ENCODE results near the gene PTPRA. TPM values are rescaled to one million over a fixed set of nuclear protein-coding genes. Genes with fewer than 3 reads are reported as not detected.

Gene PTPRA, protein sequence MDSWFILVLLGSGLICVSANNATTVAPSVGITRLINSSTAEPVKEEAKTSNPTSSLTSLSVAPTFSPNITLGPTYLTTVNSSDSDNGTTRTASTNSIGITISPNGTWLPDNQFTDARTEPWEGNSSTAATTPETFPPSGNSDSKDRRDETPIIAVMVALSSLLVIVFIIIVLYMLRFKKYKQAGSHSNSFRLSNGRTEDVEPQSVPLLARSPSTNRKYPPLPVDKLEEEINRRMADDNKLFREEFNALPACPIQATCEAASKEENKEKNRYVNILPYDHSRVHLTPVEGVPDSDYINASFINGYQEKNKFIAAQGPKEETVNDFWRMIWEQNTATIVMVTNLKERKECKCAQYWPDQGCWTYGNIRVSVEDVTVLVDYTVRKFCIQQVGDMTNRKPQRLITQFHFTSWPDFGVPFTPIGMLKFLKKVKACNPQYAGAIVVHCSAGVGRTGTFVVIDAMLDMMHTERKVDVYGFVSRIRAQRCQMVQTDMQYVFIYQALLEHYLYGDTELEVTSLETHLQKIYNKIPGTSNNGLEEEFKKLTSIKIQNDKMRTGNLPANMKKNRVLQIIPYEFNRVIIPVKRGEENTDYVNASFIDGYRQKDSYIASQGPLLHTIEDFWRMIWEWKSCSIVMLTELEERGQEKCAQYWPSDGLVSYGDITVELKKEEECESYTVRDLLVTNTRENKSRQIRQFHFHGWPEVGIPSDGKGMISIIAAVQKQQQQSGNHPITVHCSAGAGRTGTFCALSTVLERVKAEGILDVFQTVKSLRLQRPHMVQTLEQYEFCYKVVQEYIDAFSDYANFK
- total RNA-seq, result 48.3 and 61.7 TPM in 2 replicates

DNA sequence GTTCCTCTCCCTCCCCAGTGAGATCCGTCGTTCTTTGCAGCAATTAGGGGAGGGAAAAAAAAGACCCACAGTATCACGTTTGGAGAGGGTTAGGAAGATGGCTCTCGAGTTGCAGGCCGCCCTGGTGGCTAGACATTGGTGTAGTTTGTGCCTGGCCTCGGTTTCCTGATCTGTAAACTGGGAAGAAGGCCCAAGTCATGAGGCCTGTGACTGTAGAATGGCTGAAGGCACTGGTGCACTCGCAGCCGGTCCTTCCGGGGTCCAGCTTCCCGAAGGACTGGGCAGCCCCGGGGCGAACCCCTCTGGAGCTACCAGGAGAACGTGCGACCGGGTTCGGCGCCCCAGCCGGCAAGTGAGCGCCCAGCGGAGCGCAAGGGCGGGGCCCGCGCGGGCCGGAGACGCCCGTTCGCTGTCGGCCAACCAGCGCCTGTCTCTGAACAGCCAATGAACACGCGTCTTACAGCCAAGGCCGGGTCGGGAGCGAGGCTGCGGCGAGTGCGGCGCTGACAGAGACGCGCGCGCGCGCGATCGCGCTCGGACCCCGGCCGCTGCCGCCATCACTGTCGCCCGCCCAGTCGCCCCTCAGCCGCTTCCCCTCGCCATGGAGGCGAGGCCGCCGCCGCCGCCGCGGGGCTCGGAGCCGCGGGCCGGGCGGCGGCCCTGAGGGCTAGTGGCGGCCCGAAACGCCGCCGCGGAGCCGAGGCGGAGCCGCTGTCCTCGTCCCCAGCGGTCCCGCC, at the start of gene PTPRA:
TSS of gene PTPRA (plus strand) at position 472 of the 737 bp plus-strand sequence. CDS start 90,797 bp downstream, outside the sequence.

DNA sequence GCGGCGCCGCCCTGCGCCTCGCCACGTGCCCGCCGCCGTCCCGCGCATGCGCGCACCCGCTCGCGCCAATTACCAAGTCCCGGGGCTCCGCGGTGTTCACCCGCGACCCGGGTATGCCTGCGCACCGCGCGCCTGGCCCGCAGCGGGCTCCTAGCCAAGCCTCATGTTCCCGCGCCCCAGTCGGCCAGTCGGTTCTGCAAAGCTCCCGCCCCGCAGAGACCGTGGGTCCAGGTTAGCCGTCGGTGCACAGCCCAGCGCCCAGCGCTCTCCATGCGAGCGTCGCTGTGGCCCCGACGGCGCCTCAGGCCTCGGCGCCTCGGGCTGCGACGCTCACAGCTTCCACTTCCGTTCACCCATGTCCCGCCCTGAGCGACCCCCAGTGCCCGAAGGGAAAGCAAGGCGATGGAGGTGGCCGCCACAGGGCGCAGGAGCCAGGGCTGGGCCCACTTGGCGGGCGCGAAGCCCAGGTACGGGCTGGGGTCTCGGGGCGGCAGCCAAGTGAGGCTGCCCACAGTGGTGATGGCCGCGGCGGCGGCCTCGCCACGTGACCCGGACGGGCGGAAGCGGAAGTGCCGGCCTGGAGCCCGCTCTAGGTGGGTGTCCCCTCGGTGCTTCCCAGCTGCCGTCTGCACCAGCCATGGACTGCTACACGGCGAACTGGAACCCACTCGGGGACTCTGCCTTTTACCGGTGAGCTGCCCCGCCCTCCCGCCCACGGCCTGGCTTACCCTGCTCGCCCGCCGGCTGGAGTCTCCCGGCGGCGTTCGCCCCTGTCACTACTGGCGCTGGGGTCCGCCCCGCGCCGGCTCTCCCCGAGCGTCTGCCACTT, 32.9 kb upstream of the PTPRA start, which contains the start of the genes PCED1A and VPS16:
TSS of gene PCED1A (minus strand) at position 518 of the 829 bp plus-strand sequence. CDS start 743 bp downstream, outside the sequence.
TSS of gene VPS16 (plus strand) at position 608 of the 829 bp plus-strand sequence. CDS start at position 638, 30 bp downstream.

DNA sequence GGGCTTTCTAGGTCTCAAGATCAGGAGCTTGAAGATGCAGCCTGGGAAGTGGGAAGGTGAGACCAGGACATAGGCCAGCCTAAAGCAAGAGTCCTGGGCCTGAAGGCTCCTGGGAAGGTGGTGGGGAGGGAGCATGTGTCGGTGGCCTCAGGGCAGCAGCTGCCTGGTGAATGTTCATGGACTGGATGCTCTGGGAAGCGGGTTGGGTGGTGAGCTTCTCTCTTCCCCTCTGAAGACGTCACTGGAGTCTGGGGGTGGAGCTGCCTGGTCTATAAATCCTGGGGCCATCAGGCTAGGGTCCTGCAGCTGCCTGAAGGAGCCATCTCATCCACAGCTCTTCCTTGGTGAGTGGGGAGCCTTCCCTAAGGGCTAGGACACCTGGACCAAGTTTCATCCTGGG, 170.0 kb downstream of the PTPRA start, which contains the start of gene GNRH2:
TSS of gene GNRH2 (plus strand) at position 301 of the 400 bp plus-strand sequence. CDS start 793 bp downstream, outside the sequence.

DNA sequence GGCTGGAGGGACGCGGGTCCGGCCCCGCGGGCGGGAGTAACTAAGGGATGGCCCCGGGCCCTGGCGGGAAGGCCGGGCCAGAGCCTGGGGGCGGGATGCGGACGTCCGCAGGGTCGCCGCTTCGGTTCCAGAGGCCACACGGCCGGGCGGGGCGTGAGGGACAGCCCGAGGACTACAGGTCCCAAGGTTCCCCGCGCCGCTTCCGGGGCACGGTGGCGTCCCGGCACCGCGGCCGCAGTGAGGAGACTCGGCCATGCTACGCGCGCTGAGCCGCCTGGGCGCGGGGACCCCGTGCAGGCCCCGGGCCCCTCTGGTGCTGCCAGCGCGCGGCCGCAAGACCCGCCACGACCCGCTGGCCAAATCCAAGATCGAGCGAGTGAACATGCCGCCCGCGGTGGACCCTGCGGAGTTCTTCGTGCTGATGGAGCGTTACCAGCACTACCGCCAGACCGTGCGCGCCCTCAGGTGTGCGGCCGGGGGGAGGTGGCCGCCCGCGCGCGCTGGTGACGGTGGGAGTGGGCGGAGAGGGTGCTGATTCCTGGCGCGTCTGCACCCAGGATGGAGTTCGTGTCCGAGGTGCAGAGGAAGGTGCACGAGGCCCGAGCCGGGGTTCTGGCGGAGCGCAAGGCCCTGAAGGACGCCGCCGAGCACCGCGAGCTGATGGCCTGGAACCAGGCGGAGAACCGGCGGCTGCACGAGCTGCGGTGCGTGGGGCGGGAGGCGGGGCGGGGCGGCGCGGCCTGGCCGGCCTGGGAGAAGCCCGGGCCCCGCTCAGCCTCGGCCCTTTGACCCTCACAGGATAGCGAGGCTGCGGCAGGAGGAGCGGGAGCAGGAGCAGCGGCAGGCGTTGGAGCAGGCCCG, 172.8 kb downstream of the PTPRA start, which contains the start of gene MRPS26:
TSS of gene MRPS26 (plus strand) at position 237 of the 861 bp plus-strand sequence. CDS start at position 254, 17 bp downstream.

DNA sequence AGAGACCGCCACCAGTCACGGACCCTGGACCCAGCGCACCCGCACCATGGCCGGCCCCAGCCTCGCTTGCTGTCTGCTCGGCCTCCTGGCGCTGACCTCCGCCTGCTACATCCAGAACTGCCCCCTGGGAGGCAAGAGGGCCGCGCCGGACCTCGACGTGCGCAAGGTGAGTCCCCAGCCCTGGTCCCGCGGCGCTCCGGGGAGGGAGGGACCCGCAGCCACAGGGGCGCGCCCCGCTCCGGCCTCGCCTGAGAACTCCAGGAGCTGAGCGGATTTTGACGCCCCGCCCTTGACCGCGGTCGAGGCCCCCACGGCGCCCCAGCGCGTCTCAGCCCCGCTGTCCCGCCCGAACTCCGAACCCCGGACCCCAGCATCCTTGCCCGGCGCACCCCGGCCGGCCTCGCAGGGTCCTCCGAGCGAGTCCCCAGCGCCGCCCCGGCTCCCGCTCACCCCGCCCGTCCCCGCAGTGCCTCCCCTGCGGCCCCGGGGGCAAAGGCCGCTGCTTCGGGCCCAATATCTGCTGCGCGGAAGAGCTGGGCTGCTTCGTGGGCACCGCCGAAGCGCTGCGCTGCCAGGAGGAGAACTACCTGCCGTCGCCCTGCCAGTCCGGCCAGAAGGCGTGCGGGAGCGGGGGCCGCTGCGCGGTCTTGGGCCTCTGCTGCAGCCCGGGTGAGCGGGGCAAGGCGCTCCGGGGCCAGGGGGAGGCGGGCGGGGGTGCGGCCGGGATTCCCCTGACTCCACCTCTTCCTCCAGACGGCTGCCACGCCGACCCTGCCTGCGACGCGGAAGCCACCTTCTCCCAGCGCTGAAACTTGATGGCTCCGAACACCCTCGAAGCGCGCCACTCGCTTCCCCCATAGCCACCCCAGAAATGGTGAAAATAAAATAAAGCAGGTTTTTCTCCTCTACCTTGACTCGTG, 198.6 kb downstream of the PTPRA start, which contains the start of gene OXT:
TSS of gene OXT (plus strand) at position 11 of the 920 bp plus-strand sequence. CDS start at position 47, 36 bp downstream.

DNA sequence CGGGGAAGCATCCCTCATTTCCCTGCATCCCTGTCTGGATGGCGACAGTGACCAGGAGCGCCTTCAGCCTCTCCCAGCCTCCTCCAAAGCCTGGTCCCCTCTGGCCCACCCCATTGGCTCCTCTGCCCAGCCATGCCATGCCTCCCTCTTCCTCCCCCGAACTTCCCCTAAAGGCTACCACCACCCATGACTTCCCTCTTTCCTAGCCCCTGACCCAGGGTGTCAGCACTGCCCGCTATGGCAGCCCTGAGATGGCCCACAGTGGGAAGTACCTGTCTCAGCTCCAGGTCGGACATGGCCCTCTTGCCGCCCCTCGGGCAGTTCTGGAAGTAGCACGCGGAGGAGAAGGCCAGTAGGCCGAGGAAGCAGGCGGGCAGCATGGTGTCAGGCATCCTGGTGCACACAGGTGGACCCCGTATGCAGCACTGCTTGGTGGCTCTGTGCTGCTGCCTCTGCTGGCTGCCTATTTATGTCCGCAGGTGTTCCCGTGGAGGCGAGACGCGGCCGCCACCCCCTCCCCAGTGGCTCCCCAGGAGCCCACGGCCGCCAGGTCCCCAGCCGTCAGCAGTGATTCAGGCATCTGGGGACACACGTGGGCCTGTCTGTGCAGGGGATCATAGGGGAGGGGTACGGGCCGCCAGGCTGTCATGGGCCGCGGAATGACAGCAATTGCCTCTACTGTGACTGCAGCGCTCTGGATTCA, 211.2 kb downstream of the PTPRA start, which contains the start of gene AVP:
TSS of gene AVP (minus strand) at position 442 of the 703 bp plus-strand sequence. CDS start at position 392, 50 bp downstream.

Other genes with a start within 250 kb of the PTPRA start
- 200 and 273 TPM in 2 replicates for gene NOP56, start 220.8 kb upstream of the PTPRA start, total RNA-seq
- gene IDH3B, start 209.3 kb upstream of the PTPRA start, total RNA-seq, result 86.9 and 87.8 TPM in 2 replicates
- gene EBF4, start 180.7 kb upstream of the PTPRA start, total RNA-seq, result 0.53 and 1.0 TPM in 2 replicates
- gene CPXM1, start 72.9 kb upstream of the PTPRA start, total RNA-seq, result 0.13 and 0.14 TPM in 2 replicates
- gene C20orf141, start 58.5 kb upstream of the PTPRA start, total RNA-seq, result not detected in 2 replicates
- not detected in 2 replicates for gene TMEM239, start 57.1 kb upstream of the PTPRA start, total RNA-seq
- 13.6 and 16.6 TPM in 2 replicates for gene PCED1A, start 32.8 kb upstream of the PTPRA start, total RNA-seq
- 29.1 and 29.5 TPM in 2 replicates for gene VPS16, start 32.7 kb upstream of the PTPRA start, total RNA-seq
- 0.65 and 0.66 TPM in 2 replicates for gene GNRH2, start 170.1 kb downstream of the PTPRA start, total RNA-seq
- 33.6 and 34.7 TPM in 2 replicates for gene MRPS26, start 172.6 kb downstream of the PTPRA start, total RNA-seq
- gene OXT, start 198.1 kb downstream of the PTPRA start, total RNA-seq, result not detected in 2 replicates
- gene AVP, start 211.2 kb downstream of the PTPRA start, total RNA-seq, result not detected in 2 replicates

All from thoracic aorta endothelial cell (primary cell).